ENCODE results near the gene ADISSP. TPM values are rescaled to one million over a fixed set of nuclear protein-coding genes. Genes with fewer than 3 reads are reported as not detected.

ADISSP gene
- total RNA-seq, 1 experiment from 2014 or later: 80.3 TPM

- intact Hi-C loops (cut with micrococcal nuclease; ENCODE audit: unreplicated experiment): loop anchor here (5.0 kb wide), 1 partner anchor 72 kb away; no protein-coding TSS in a partner anchor
- ChIA-PET CTCF (no interaction called here), POLR2A (ENCODE audit: low non-redundant PET) (no interaction called here)
- Histone ChIP-seq H3K9me3 (ENCODE audit: low read depth, low read length, poor library complexity, severe bottlenecking) (no peaks in the 10 kb centered on the region), H3K4me3 (ENCODE audit: low read depth, low read length, poor library complexity, severe bottlenecking) (peak overlapping the region; percentile 84), H3K27me3 (replicated peaks; ENCODE audit: insufficient read depth, low read depth, low read length, poor library complexity) (no peaks in the 10 kb centered on the region), H3K27ac (ENCODE audit: low read depth, low read length, poor library complexity, severe bottlenecking) (peak overlapping the region; percentile 87), H3K36me3 (ENCODE audit: insufficient read depth, low read length, poor library complexity, severe bottlenecking) (no peaks in the 10 kb centered on the region), H3K4me1 (ENCODE audit: insufficient read depth, low read length, poor library complexity, severe bottlenecking) (peaks cover 27% of the 10 kb centered on the region)
- no peak for DNase-seq (ENCODE audit: low spot score)
- BruUV-seq (replicated peaks): no TSS peak
- TF ChIP-seq EZH2 (IDR thresholded peaks at IDR 0.05; ENCODE audit: borderline replicate concordance, low read depth, low read length, poor library complexity, severe bottlenecking) (no peak), CTCF (conservative IDR thresholded peaks at IDR 0.05; ENCODE audit: low read depth, low read length) (no peak)
These were observed 17.3 kb upstream of the ADISSP start for GRCh38 chr20:3784863-3785239.

GRCh38 chr20:3784216-3784853 is 16.8 kb upstream of the ADISSP start:
- intact Hi-C loops (cut with micrococcal nuclease; ENCODE audit: unreplicated experiment): no loop called here
- TSS peak; percentile 88 for BruUV-seq (replicated peaks)
- CTCF ChIA-PET: no interaction called here
- TF ChIP-seq CTCF (conservative IDR thresholded peaks at IDR 0.05; ENCODE audit: low read depth, low read length) (no peak), EZH2 (IDR thresholded peaks at IDR 0.05; ENCODE audit: borderline replicate concordance, low read depth, low read length, poor library complexity, severe bottlenecking) (no peak)
- POLR2A ChIA-PET (ENCODE audit: low non-redundant PET): no interaction called here
- H3K9me3 ChIP-seq (ENCODE audit: low read depth, low read length, poor library complexity, severe bottlenecking): no peaks in the 10 kb centered on the region
- peaks cover 27% of the 10 kb centered on the region for H3K4me1 ChIP-seq (ENCODE audit: insufficient read depth, low read length, poor library complexity, severe bottlenecking)
- H3K27ac ChIP-seq (ENCODE audit: low read depth, low read length, poor library complexity, severe bottlenecking): peak overlapping the region; percentile 58
- H3K36me3 ChIP-seq (ENCODE audit: insufficient read depth, low read length, poor library complexity, severe bottlenecking): no peaks in the 10 kb centered on the region
- peak overlapping the region; percentile 84 for H3K4me3 ChIP-seq (ENCODE audit: low read depth, low read length, poor library complexity, severe bottlenecking)
- no peak for DNase-seq (ENCODE audit: low spot score)
- H3K27me3 ChIP-seq (replicated peaks; ENCODE audit: insufficient read depth, low read depth, low read length, poor library complexity): peaks cover 3% of the 10 kb centered on the region

GRCh38 chr20:3783511-3784195 is 16.1 kb upstream of the ADISSP start:
- no peak for DNase-seq (ENCODE audit: low spot score)
- Histone ChIP-seq H3K4me3 (ENCODE audit: low read depth, low read length, poor library complexity, severe bottlenecking) (peak overlapping the region; percentile 0), H3K27me3 (replicated peaks; ENCODE audit: insufficient read depth, low read depth, low read length, poor library complexity) (peaks cover 10% of the 10 kb centered on the region), H3K36me3 (ENCODE audit: insufficient read depth, low read length, poor library complexity, severe bottlenecking) (no peaks in the 10 kb centered on the region), H3K27ac (ENCODE audit: low read depth, low read length, poor library complexity, severe bottlenecking) (peak overlapping the region; percentile 58), H3K9me3 (ENCODE audit: low read depth, low read length, poor library complexity, severe bottlenecking) (no peaks in the 10 kb centered on the region), H3K4me1 (ENCODE audit: insufficient read depth, low read length, poor library complexity, severe bottlenecking) (peaks cover 27% of the 10 kb centered on the region)
- ChIA-PET CTCF (no interaction called here), POLR2A (ENCODE audit: low non-redundant PET) (no interaction called here)
- intact Hi-C loops (cut with micrococcal nuclease; ENCODE audit: unreplicated experiment): no loop called here
- BruUV-seq (replicated peaks): no TSS peak
- TF ChIP-seq EZH2 (IDR thresholded peaks at IDR 0.05; ENCODE audit: borderline replicate concordance, low read depth, low read length, poor library complexity, severe bottlenecking) (no peak), CTCF (conservative IDR thresholded peaks at IDR 0.05; ENCODE audit: low read depth, low read length) (no peak)
